T-helper 1 cell treated with Interleukin-12 subunit alpha and Interleukin-12 subunit beta and Interleukin-4 antibody, amounts not matched to agents 30 μg/mL and 1 μg/mL, for 36 hours (primary cell): ENCODE measurements around the gene PIP4K2C.
"Not testable (repeated sequence)": the region's sequence is repeated elsewhere in the genome, so short reads cannot be mapped to it uniquely, and the experiment has no call there.

Source experiments
- H3K27ac Mint-ChIP-seq: one replicate; pipeline ENCODE4 v1.8.0; 2021; ENCODE audit warnings: mild to moderate bottlenecking, mixed read lengths
- H3K27me3 Mint-ChIP-seq: one replicate; pipeline ENCODE4 v1.8.0; 2021; ENCODE audit warnings: low read depth, mixed read lengths
- H3K36me3 Mint-ChIP-seq: one replicate; pipeline ENCODE4 v1.8.0; 2021; ENCODE audit warnings: low read depth, mixed read lengths
- H3K4me1 Mint-ChIP-seq: one replicate; pipeline ENCODE4 v1.8.0; 2021; ENCODE audit warnings: low read depth, mixed read lengths
- H3K4me3 Mint-ChIP-seq: one replicate; pipeline ENCODE4 v1.8.0; 2021; ENCODE audit warnings: mild to moderate bottlenecking, moderate library complexity, mixed read lengths
- H3K9me3 Mint-ChIP-seq: one replicate; pipeline ENCODE4 v1.8.0; 2021; ENCODE audit warnings: mixed read lengths

Gene PIP4K2C

DNA sequence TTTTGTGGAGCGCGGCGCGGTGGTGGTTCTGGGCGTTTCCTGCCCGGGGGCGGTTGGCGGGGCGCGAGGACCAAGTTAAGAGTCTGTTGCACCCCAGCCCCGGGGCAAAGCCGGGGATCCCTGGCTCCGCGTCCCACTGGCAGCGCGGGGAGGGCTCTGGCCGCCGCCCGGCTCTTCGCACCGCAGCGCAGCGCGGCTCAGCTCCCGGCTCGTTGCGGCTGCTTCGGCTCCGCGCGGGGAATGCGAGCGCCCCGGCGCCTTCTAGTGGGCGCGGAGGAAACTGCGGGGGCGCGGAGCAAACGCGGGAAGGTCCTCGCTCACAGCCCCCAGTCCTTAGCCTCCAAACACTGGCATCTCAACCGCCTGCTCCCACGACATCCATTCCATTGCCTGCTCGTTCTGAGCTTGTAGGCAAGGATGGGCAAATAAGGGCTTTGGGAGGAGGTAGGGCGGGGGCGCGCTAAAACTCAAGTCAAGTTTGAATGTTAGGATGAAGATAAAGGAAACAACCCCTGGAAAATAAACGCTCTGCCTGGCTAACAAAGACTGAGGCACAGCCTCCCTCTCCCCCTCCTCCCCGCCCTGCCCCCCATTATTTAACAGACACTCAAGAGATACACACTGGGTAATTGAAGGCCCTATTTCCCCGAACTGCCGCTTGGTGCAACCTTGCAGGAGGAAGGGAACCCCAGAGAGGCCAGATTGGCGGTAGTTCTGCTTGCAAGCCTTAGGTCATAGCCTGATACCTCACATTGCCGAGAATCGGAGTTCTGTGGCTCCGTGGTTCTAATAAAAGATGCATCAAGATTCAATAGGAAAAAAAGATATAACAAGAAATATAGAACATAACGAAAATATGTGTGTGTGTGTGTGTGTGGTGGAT lies 42.2 kb downstream of the PIP4K2C start, which contains the start of gene B4GALNT1:
B4GALNT1 (minus strand) TSS at position 244 of the 883 bp plus-strand sequence. CDS start 1,069 bp downstream, outside the sequence.
- no peak within 1 kb of the TSS for H3K27ac Mint-ChIP-seq
- H3K36me3 Mint-ChIP-seq, result no peaks in the 10 kb centered on the region
- H3K27me3 Mint-ChIP-seq, result peaks cover 69% of the 10 kb centered on the region
- H3K4me1 Mint-ChIP-seq, result peaks cover 8% of the 10 kb centered on the region
- H3K4me3 Mint-ChIP-seq, result peak within 1 kb of the TSS; percentile 73
- H3K9me3 Mint-ChIP-seq, result no peaks in the 10 kb centered on the region

DNA sequence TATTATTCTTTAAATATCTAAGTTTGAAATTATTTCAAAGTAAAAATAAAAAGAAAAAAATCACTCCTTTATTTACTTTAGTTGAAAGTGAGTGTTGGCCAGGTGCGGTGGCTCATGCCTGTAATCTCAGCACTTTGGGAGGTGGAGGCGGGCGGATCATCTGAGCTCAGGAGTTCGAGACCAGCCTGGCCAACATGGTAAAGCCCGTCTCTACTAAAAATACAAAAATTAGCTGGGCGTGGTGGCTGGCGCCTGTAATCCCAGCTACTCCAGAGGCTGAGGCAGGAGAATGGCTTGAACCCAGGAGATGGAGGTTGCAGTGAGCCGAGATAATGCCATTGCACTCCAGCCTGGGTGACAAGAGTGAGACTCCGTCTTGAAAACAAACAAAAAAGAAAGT lies 45.7 kb downstream of the PIP4K2C start:
- not testable (repeated sequence) for H3K4me1 Mint-ChIP-seq, H3K36me3 Mint-ChIP-seq, H3K4me3 Mint-ChIP-seq, H3K27ac Mint-ChIP-seq, H3K9me3 Mint-ChIP-seq
- H3K27me3 Mint-ChIP-seq, result peaks cover 57% of the 10 kb centered on the region

DNA sequence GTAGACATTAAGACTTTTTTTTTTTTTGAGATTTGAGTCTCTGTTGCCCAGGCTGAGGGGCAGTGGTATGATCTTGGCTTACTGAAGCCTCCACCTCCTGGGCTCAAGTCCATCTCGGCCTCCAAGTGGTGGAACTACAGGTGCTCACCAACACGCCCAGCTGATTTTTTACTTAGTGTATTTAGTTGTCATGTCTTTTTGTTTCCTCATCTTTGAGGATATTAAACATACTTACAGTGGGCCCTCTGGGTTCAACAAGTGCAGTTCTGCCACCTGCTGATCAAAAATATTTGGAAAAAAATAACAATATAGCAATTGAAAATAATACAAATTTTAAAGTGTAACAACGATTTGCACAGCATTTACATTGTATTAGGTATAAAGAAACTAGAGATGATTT lies 46.4 kb downstream of the PIP4K2C start:
- Mint-ChIP-seq H3K36me3 (no peaks in the 10 kb centered on the region), H3K4me3 (no peak overlapping the region), H3K9me3 (no peaks in the 10 kb centered on the region), H3K27me3 (peaks cover 57% of the 10 kb centered on the region), H3K4me1 (peaks cover 6% of the 10 kb centered on the region), H3K27ac (no peak overlapping the region)

DNA sequence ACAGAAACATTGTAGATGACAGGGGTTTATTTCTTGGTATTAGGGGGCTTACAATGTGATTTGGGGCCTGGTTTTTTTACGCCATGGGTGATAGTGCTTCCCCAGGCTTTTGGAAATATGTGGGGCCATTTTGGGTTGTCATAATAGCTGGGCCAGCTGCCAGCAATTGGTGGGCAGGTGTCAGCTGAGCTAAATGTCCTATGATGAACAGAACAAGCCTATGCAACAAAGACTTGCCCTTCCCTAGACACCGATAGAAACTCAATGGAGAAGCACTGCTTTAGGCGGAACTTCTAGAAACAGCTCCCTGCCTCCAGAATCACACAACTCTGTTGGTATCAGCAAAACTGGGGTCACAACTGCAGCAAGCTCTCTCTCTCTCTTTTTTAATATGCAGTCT lies 47.1 kb downstream of the PIP4K2C start:
- H3K27me3 Mint-ChIP-seq, result peaks cover 55% of the 10 kb centered on the region
- H3K4me3 Mint-ChIP-seq, result no peak overlapping the region
- no peaks in the 10 kb centered on the region for H3K36me3 Mint-ChIP-seq
- H3K27ac Mint-ChIP-seq, result no peak overlapping the region
- H3K9me3 Mint-ChIP-seq, result no peaks in the 10 kb centered on the region
- peaks cover 5% of the 10 kb centered on the region for H3K4me1 Mint-ChIP-seq

DNA sequence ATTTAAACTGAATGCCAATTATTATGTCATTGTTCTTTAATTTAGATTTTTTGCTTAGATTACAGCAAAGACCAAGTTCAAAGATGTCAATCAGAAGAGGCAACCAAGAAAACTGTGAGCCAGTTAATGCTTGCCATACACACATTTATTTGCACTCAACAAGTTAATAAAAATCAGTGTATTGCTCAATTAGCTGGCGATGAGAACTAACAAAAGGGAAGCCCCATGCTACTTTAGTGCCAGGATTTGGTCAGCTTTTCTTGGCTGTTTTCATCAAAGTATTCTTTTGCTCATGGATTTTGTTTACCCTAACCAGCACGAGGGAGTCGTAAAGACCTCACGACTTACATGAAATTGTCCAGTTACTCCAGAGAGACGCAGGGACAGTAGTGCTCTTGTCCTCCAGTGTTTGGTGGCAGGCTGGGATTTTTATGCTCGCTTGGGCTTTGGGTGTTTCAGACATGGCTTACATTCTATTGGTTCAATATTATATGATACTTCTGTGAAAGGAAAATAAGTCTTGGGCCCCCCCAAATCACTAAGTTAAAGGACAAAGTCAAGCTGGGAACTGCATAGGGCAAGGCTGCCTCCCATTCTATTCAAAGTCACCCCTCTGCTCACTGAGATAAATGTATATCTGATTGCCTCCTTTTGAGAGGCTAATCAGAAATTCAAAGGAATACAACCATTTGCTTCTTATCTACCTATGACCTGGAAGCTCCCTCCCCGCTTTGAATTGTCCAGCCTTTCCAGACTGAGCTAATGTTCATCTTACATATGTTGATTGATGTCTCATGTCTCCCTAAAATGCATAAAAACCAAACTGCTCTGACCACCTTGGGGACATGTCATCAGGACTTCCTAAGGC lies 49.4 kb downstream of the PIP4K2C start:
- no peak overlapping the region for H3K27ac Mint-ChIP-seq
- no peaks in the 10 kb centered on the region for H3K4me1 Mint-ChIP-seq
- H3K36me3 Mint-ChIP-seq, result no peaks in the 10 kb centered on the region
- peaks cover 39% of the 10 kb centered on the region for H3K27me3 Mint-ChIP-seq
- H3K4me3 Mint-ChIP-seq, result no peak overlapping the region
- H3K9me3 Mint-ChIP-seq, result no peaks in the 10 kb centered on the region

DNA sequence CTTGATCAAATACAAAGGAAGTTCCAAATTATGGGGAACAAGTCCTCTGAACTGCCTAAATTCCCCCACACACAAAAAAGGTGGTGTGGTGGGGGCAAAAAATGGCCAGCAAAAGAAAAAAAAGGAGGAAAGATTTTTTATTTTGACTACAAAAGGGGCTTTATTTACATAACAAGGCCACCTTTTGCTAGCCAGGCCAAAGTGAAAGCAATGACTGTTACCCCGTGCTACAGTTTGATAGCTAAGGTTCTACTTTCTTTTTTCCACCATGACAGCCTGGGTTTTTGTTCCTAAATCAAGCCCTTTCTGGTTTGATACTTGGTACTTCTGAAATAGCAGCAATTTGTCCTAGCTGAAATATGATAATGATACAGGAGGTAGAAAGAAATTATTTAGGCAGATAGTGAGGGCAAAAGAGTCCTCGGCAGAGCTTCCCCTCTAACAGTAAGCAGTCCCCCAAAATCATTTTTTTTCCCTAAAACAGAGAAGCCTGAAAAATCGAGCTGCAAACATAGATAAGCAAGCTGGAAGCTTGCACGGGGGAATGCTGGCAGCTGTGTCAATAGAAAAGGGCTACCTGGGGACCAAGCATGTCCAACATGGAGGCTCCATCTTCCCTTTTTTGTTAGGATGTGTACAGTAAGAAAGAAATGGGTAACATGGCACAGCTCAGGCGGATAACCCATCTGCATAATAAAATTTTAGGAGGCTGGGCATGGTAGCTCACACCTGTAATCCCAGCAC lies 50.9 kb downstream of the PIP4K2C start:
- H3K36me3 Mint-ChIP-seq, result no peaks in the 10 kb centered on the region
- no peak overlapping the region for H3K4me3 Mint-ChIP-seq
- no peak overlapping the region for H3K27ac Mint-ChIP-seq
- peaks cover 36% of the 10 kb centered on the region for H3K27me3 Mint-ChIP-seq
- H3K9me3 Mint-ChIP-seq, result no peaks in the 10 kb centered on the region
- no peaks in the 10 kb centered on the region for H3K4me1 Mint-ChIP-seq

DNA sequence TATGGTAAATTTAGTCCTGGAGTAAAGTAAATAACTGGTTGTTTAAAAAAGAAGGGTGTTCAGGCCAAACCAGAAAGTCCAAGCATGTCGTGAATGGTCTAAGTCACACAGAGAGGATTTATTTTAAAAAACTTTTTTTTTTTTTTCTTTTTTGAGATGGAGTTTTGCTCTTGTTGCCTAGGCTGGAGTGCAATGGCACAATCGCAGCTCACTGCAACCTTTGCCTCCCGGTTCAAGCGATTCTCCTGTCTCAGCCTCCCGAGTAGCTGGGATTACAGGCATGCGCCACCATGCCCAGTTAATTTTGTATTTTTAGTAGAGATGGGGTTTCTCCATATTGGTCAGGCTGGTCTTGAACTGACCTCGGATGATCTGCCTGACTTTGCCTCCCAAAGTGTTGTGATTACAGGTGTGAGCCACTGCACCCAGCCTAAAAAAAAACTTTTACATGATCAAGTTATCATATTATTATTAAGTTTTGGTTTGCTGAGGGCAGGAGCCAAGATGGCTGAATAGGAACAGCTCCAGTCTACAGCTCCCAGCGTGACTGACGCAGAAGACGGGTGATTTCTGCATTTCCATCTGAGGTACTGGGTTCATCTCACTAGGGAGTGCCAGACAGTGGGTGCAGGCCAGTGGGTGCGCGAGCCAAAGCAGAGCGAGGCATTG lies 55.1 kb downstream of the PIP4K2C start:
- not testable (repeated sequence) for H3K9me3 Mint-ChIP-seq, H3K27me3 Mint-ChIP-seq, H3K36me3 Mint-ChIP-seq, H3K4me1 Mint-ChIP-seq, H3K4me3 Mint-ChIP-seq, H3K27ac Mint-ChIP-seq

DNA sequence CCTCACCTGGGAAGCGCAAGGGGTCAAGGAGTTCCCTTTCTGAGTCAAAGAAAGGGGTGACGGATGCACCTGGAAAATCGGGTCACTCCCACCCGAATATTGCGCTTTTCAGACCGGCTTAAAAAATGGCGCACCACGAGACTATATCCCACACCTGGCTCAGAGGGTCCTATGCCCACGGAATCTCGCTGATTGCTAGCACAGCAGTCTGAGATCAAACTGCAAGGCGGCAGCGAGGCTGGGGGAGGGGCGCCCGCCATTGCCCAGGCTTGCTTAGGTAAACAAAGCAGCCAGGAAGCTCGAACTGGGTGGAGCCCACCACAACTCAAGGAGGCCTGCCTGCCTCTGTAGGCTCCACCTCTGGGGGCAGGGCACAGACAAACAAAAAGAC lies 55.7 kb downstream of the PIP4K2C start:
- H3K4me3 Mint-ChIP-seq, H3K27me3 Mint-ChIP-seq, H3K4me1 Mint-ChIP-seq, H3K36me3 Mint-ChIP-seq, H3K9me3 Mint-ChIP-seq, H3K27ac Mint-ChIP-seq: not testable (repeated sequence)
